ENCODE data around the gene RAB36.

Gene RAB36

GRCh38 chr22:23163665-23164064 is 18.4 kb downstream of the RAB36 start:
- DNase-seq = peak in 1 of 2 donors; percentile 55
- no peak for TF ChIP-seq CTCF (IDR thresholded peaks at IDR 0.05)
- peaks cover 0 to 37% (median 9%) of the 10 kb centered on the region in 3 donors for H3K36me3 ChIP-seq
- intact Hi-C loops (cut with DNase I; ENCODE audit: low total_unique reads) = no loop called here
- no peak overlapping the region for H3K4me3 ChIP-seq
- H3K4me1 ChIP-seq = peaks cover 0 to 5% (median 0%) of the 10 kb centered on the region in 4 donors
- H3K27me3 ChIP-seq = no peaks in the 10 kb centered on the region
- H3K27ac ChIP-seq = no peak overlapping the region
- no peaks in the 10 kb centered on the region for H3K9me3 ChIP-seq

GRCh38 chr22:23164091-23164490 is 18.8 kb downstream of the RAB36 start:
- intact Hi-C loops (cut with DNase I; ENCODE audit: low total_unique reads) = no loop called here
- no peak for DNase-seq
- TF ChIP-seq CTCF (IDR thresholded peaks at IDR 0.05) = no peak
- Histone ChIP-seq H3K4me3 (no peak overlapping the region), H3K27me3 (no peaks in the 10 kb centered on the region), H3K36me3 (peaks cover 0 to 33% (median 9%) of the 10 kb centered on the region in 3 donors), H3K27ac (no peak overlapping the region), H3K9me3 (no peaks in the 10 kb centered on the region), H3K4me1 (peaks cover 0 to 5% (median 0%) of the 10 kb centered on the region in 4 donors)

GRCh38 chr22:23166042-23166831 is 21.0 kb downstream of the RAB36 start:
- Histone ChIP-seq H3K27ac (no peak overlapping the region), H3K9me3 (no peaks in the 10 kb centered on the region), H3K27me3 (no peaks in the 10 kb centered on the region), H3K4me1 (peaks cover 0 to 5% (median 0%) of the 10 kb centered on the region in 4 donors), H3K4me3 (no peak overlapping the region), H3K36me3 (peaks cover 0 to 11% (median 0%) of the 10 kb centered on the region in 3 donors)
- no peak for TF ChIP-seq CTCF (IDR thresholded peaks at IDR 0.05)
- no peak for DNase-seq
- intact Hi-C loops (cut with DNase I; ENCODE audit: low total_unique reads) = no loop called here

DNA sequence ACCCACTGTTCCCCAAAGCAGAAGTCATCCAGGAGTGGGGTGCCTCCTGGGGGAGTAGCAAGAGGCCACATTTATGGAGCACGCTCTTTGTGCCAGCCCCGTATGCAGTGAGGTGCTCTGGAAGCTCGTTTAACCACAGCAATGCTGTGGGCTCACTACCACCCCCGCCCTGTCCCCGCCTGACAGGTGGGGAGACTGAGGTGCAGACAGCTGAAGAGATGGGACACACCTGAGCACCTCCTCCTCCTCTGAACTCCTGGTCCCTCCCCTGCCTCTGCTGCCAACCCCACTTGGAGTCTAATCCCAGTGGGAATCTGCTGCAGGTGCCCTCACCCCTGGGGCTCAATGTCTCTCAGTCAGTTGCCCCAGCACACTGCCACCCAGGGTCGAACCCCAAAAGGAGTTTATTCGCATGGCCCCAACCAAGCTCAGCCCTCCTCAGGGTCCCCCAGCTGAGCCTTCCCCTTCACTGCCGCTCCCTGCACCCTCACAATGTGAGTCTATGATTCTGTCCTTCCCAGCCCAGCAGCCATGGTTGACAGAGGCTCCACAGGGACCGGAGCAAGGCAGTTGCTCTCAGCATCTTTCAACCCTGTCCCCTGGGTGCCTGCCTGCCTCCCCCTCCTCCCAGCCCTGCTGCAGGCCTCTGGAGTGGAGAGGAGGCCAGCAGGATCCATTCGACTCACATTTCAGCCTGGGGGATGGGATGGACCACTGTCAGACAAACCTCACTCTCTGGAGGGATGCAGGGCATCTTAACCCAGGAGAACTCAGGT is 21.8 kb downstream of the RAB36 start:
- H3K9me3 ChIP-seq = no peaks in the 10 kb centered on the region
- H3K27me3 ChIP-seq = no peaks in the 10 kb centered on the region
- intact Hi-C loops (cut with DNase I; ENCODE audit: low total_unique reads) = no loop called here
- TF ChIP-seq CTCF (IDR thresholded peaks at IDR 0.05) = no peak
- no peak overlapping the region for H3K4me3 ChIP-seq
- H3K36me3 ChIP-seq = peaks cover 0 to 4% (median 0%) of the 10 kb centered on the region in 3 donors
- H3K4me1 ChIP-seq = peaks cover 0 to 5% (median 0%) of the 10 kb centered on the region in 4 donors
- H3K27ac ChIP-seq = no peak overlapping the region
- DNase-seq = no peak

GRCh38 chr22:23168391-23169042 is 23.2 kb downstream of the RAB36 start:
- H3K4me3 ChIP-seq = no peak overlapping the region
- intact Hi-C loops (cut with DNase I; ENCODE audit: low total_unique reads) = no loop called here
- H3K27me3 ChIP-seq = no peaks in the 10 kb centered on the region
- H3K4me1 ChIP-seq = peaks cover 0 to 5% (median 0%) of the 10 kb centered on the region in 4 donors
- no peak overlapping the region for H3K27ac ChIP-seq
- no peak for TF ChIP-seq CTCF (IDR thresholded peaks at IDR 0.05)
- H3K36me3 ChIP-seq = no peaks in the 10 kb centered on the region
- no peaks in the 10 kb centered on the region for H3K9me3 ChIP-seq
- DNase-seq = no peak
